Stimulated activated CD8-positive, alpha-beta memory T cell treated with anti-CD3 and anti-CD28 coated beads, Interleukin-4, amount 100 ng/mL, for 48 hours (primary cell): ENCODE measurements around the gene LMOD1.

ENCODE experiments used
- DNase-seq: peaks from one replicate; pipeline ENCODE4 v3.0.0-alpha.2; 2020

LMOD1 gene

DNA sequence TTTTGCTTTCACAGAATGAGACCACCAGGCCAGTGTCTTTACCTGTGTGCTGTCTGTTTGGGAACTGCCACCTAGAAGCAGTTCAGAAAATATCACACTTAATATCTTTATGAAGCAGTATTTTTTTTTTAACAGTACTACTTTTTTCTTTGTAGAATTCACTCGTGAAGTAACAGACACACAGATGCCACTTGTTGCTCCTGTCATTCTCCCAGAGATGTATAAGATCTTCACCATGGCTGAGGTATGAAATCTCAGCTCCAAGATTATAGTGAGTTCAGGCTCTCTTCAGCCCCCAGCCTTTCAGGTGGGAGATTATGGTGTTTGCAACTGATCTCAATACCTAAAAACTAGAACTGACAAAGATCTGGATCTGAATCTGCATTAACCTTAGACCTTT, 94.4 kb downstream of the LMOD1 start:
- no peak for DNase-seq

DNA sequence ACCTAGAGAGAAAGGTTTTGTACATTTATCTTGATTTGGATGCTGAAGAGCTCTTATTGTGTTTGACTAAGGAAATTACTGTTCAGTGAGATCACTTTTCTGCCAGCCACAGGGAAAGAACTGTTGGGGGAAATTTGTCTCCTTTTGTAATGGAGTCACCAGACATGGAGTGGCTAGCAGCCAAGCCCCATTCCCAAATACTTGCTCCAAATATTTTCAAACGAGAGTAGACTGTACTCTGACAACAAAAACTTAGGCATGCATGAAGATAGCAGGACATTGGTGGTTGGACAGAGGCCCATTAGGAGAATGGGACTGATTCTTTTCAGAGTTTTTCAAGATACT, 96.3 kb downstream of the LMOD1 start:
- DNase-seq: no peak

DNA sequence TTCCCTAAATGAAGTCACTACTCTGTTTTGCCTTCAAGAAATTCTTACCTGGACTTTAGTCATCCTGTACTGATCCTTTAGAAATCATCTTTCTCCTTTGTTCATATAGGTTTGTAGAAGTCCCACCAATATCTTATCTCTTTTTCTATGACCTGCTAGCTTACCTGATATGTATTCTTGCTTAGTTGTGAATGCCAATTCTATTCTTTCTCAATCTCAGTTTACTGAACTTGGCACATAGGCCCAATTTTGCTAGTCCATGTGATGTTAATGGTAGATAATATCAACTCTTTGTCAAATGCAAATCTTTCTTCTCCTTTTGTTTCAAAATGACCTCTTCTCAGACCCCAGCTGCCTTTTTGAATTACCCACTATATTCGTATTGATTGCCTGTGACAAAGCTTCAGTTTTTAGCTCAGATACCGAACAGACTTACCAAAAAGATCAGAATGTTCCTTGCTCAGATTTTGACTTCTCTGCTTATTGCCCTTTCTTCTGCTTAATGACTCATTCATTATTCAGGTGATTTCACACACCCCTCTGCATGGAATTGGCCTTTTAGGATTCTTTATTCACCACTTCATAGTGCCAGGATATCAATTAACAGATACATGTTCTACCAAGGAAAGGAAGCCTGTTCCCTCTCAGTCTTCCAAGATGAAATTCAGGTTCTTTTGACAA, 96.8 kb downstream of the LMOD1 start:
- DNase-seq: no peak

DNA sequence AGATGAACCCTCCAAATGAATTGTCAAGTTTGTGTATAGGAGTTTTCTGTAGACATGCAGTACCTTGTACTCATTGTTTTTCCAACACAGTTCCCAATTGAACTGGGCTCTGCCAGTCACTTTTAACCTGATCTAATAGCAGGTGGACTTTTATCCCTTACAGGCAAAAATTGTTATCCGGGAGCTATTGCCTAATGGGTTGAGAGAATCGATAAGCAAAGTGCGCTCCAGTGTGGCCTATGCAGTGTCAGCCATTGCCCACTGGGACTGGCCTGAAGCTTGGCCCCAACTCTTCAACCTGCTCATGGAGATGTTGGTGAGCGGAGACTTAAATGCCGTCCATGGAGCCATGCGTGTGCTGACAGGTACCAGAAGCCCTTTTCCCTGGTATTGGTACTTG, 98.1 kb downstream of the LMOD1 start:
- no peak for DNase-seq

DNA sequence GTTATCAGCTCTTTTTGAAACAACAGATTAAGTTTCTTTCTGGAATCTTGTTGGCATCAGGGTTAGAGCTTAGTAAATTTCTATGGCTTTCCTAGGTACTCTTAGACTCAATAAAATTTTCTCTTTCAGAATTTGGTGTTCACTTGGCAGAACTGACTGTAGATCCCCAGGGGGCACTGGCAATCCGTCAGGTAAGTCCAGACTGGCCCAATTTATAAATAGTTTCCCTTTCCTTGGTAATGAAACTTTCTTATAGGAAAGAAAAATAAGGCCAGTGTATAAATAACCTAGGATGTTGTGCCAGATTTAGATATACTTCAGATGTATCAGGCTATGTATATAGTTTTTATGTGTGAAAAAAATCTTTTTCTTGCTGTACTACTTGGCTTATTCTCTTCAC, 99.2 kb downstream of the LMOD1 start:
- DNase-seq: no peak
